MCF 10A (cell line): ENCODE measurements around the gene RFX4. TPM values are rescaled to one million over a fixed set of nuclear protein-coding genes. Genes with fewer than 3 reads are reported as not detected.

Experiments used
- BruUV-seq: library from RNA; stranded (reverse); fragments of 400-500 nt; replicated peaks from 2 replicates; lab custom pipeline; 2021; lab: Mats Ljungman, UMichigan
- CTCF ChIA-PET: fragments of 300-600 bp; sonication (Branson Sonifier 250); formaldehyde crosslinking; extraction: SDS; loops from one replicate; lab custom pipeline; 2021; ENCODE audit warnings: antibody characterized with exemption, inconsistent platforms; lab: Yijun Ruan, JAX
- POLR2A ChIA-PET: fragments of 300-600, 350-650 bp; sonication (Branson Sonifier 250); formaldehyde crosslinking; extraction: SDS; loops from one replicate; lab custom pipeline; 2020; ENCODE audit warnings: antibody characterized with exemption, inconsistent platforms; lab: Yijun Ruan, JAX
- DNase-seq: peaks from one replicate; pipeline ENCODE4 v3.0.0-alpha.2; 2018; ENCODE audit not compliant: unreplicated experiment
- H3K27ac Mint-ChIP-seq: one replicate; pipeline ENCODE4 v1.8.0; 2022; ENCODE audit warnings: mild to moderate bottlenecking, low read depth, mixed read lengths; ENCODE audit not compliant: unreplicated experiment
- H3K27me3 Mint-ChIP-seq: one replicate; pipeline ENCODE4 v1.8.0; 2022; ENCODE audit warnings: mixed read lengths; ENCODE audit not compliant: insufficient read depth, unreplicated experiment
- H3K36me3 Mint-ChIP-seq: one replicate; pipeline ENCODE4 v1.8.0; 2022; ENCODE audit warnings: mild to moderate bottlenecking, moderate library complexity, mixed read lengths; ENCODE audit not compliant: insufficient read depth, unreplicated experiment
- H3K4me1 Mint-ChIP-seq: one replicate; pipeline ENCODE4 v1.8.0; 2022; ENCODE audit warnings: mixed read lengths; ENCODE audit not compliant: insufficient read depth, unreplicated experiment
- H3K4me3 Mint-ChIP-seq: one replicate; pipeline ENCODE4 v1.8.0; 2022; ENCODE audit warnings: mild to moderate bottlenecking, moderate library complexity, mixed read lengths; ENCODE audit not compliant: unreplicated experiment
- H3K9me3 Mint-ChIP-seq: one replicate; pipeline ENCODE4 v1.8.0; 2022; ENCODE audit warnings: mixed read lengths; ENCODE audit not compliant: unreplicated experiment
- CTCF ChIP-seq: fragments of 200-600 bp; IDR thresholded peaks from one replicate; pipeline ENCODE4 v1.8.0; 2022; ENCODE audit warnings: antibody characterized with exemption, mild to moderate bottlenecking; ENCODE audit not compliant: unreplicated experiment
- intact Hi-C: fragments of 100-400 bp; cut with micrococcal nuclease; formaldehyde crosslinking; loops from 2 replicates; pipeline ENCODE4 v1.14.1; 2022
- total RNA-seq: library from RNA; stranded (reverse); gene quantifications from 2 replicates; pipeline ENCODE4 v1.2.3, GENCODE V29; 2022

Gene RFX4
- total RNA-seq, 1 experiment from 2014 or later = not detected

- intact Hi-C loops = no loop called here
- Mint-ChIP-seq H3K36me3 (no peaks in the 10 kb centered on the region), H3K27me3 (peaks cover 70% of the 10 kb centered on the region), H3K4me1 (peaks cover 14% of the 10 kb centered on the region), H3K9me3 (no peaks in the 10 kb centered on the region), H3K27ac (no peak overlapping the region), H3K4me3 (no peak overlapping the region)
- POLR2A ChIA-PET = no interaction called here
- CTCF ChIA-PET = no interaction called here
- no TSS peak for BruUV-seq
- TF ChIP-seq CTCF = no peak
- DNase-seq = no peak
Measured at GRCh38 chr12:106583242-106584103, 669 bp downstream of the RFX4 start.

GRCh38 chr12:106584104-106585064 is 1.6 kb downstream of the RFX4 start:
- no TSS peak for BruUV-seq
- no peak for DNase-seq
- Mint-ChIP-seq H3K9me3 (no peaks in the 10 kb centered on the region), H3K4me1 (peaks cover 14% of the 10 kb centered on the region), H3K27me3 (peaks cover 79% of the 10 kb centered on the region), H3K36me3 (no peaks in the 10 kb centered on the region), H3K4me3 (no peak overlapping the region), H3K27ac (no peak overlapping the region)
- intact Hi-C loops = no loop called here
- ChIA-PET CTCF (no interaction called here), POLR2A (no interaction called here)
- TF ChIP-seq CTCF = no peak

GRCh38 chr12:106585105-106585520 is 2.3 kb downstream of the RFX4 start:
- POLR2A ChIA-PET = no interaction called here
- CTCF ChIA-PET = no interaction called here

More at GRCh38 chr12:106585105-106585520, 2.3 kb downstream of the RFX4 start:
- no peak for TF ChIP-seq CTCF
- Mint-ChIP-seq H3K36me3 (no peaks in the 10 kb centered on the region), H3K27ac (no peak overlapping the region), H3K27me3 (peaks cover 86% of the 10 kb centered on the region), H3K4me1 (peaks cover 14% of the 10 kb centered on the region), H3K9me3 (no peaks in the 10 kb centered on the region), H3K4me3 (no peak overlapping the region)
- intact Hi-C loops = no loop called here
- BruUV-seq = no TSS peak
- no peak for DNase-seq
